Lung (tissue), 12 donors: ENCODE measurements around the gene CACNA1C. TPM values are rescaled to one million over a fixed set of nuclear protein-coding genes. Genes with fewer than 3 reads are reported as not detected.

Source experiments
- ATAC-seq: fragments of 200-7000 bp; cut with Tn5 transposase; one replicate; pipeline ENCODE4 v1.9.1; 2020; ENCODE audit warnings: moderate number of reproducible peaks; ENCODE audit not compliant: insufficient read depth, low FRiP score
- DNase-seq, 3 donors: peaks; one replicate each; pipeline ENCODE4 v3.0.0-alpha.2; 2013 to 2017
- H3K27ac ChIP-seq, 2 donors: one replicate each; pipeline ENCODE4 v1.5.1; 2013; ENCODE audit warnings: mild to moderate bottlenecking in 2 of 2, moderate library complexity in 2 of 2, control low read depth in 1 of 2, inconsistent platforms in 1 of 2, low read depth in 1 of 2, low read length in 1 of 2
- H3K27me3 ChIP-seq, 3 donors: one replicate each; pipeline ENCODE4 v1.5.1; 2013; ENCODE audit warnings: low read length in 2 of 3; ENCODE audit not compliant: control insufficient read depth in 3 of 3, insufficient read depth in 3 of 3
- H3K36me3 ChIP-seq, 4 donors: one replicate each; pipeline ENCODE4 v1.5.1; 2013; ENCODE audit warnings: low read length in 4 of 4, mild to moderate bottlenecking in 1 of 4, moderate library complexity in 1 of 4; ENCODE audit not compliant: control insufficient read depth in 4 of 4, insufficient read depth in 4 of 4
- H3K4me1 ChIP-seq, 5 donors: one replicate each; pipeline ENCODE4 v1.5.1; 2013; ENCODE audit warnings: low read length in 5 of 5, mild to moderate bottlenecking in 2 of 5, moderate library complexity in 1 of 5; ENCODE audit not compliant: control insufficient read depth in 5 of 5, insufficient read depth in 5 of 5
- H3K4me3 ChIP-seq: one replicate; pipeline ENCODE4 v1.5.1; 2013; ENCODE audit warnings: mild to moderate bottlenecking, control low read depth, moderate library complexity
- H3K9ac ChIP-seq, 2 donors: one replicate each; pipeline ENCODE4 v1.5.1; 2013; ENCODE audit warnings: low read length in 2 of 2, control low read depth in 1 of 2; ENCODE audit not compliant: insufficient read depth in 1 of 2
- H3K9me3 ChIP-seq, 4 donors: one replicate each; pipeline ENCODE4 v1.5.1; 2013; ENCODE audit warnings: low read length in 3 of 4, mild to moderate bottlenecking in 1 of 4, moderate library complexity in 1 of 4; ENCODE audit not compliant: control insufficient read depth in 4 of 4, insufficient read depth in 3 of 4
- WGBS, 2 donors: extraction: QIAGEN DNeasy Blood & Tissue Kit; methylation state at CpG; one replicate each; pipeline ENCODE4 v1.1.7; 2013; 5-methylcytosine and 5-hydroxymethylcytosine counted together
- polyA plus RNA-seq, 2 donors: library from polyadenylated mRNA; stranded (reverse); fragments of 200-250 nt; gene quantifications; one replicate each; pipeline ENCODE4 v1.2.1, GENCODE V29; 2013
- total RNA-seq, 2 donors: library from RNA; depleted of rRNA in 1 of 2; stranded (reverse); fragments of >200 nt in 1 of 2; gene quantifications; one replicate each; pipeline ENCODE4 v1.2.1, GENCODE V29; 2014 to 2021
- TF ChIP-seq, protein P1 (sequence below): IDR thresholded peaks from 2 replicates; pipeline ENCODE4 v1.5.1; 2012; ENCODE audit warnings: mild to moderate bottlenecking; ENCODE audit errors: control extremely low read depth, extremely low read depth
- donor health status: control.
- donor health status: control.
- donor health status: Bipolar disorder and iron deficiency.
- donor health status: healthy.
- donor health status: DM: yes; HTN: yes; CAD: no.

CACNA1C gene
- total and polyA plus RNA-seq, 4 donors, result 3.2 to 17.5 (median 7.5) TPM

DNA sequence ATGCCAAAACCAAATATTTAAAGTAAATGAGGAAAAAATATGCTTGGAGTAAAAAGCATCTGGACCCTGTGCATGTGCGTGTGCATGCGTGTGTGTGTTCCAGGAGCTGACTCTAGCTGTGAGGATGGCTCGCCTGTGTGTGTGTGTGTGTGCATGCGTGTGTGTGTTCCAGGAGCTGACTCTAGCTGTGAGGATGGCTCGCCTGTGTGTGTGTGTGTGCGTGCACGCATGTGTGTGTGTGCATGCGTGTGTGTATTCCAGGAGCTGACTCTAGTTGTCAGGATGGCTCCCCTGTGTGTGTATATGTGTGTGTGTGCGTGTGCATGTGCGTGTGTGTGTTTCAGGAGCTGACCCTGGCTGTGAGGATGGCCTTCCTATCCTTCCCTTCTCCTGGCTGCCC lies 357.7 kb downstream of the CACNA1C start:
- no peaks in the 10 kb centered on the region for H3K36me3 ChIP-seq
- H3K4me1 ChIP-seq, result no peaks in the 10 kb centered on the region
- ATAC-seq (no peak), DNase-seq (peak in 1 of 3 donors; percentile 19)
- H3K9me3 ChIP-seq, result no peaks in the 10 kb centered on the region
- TF ChIP-seq, protein P1, sequence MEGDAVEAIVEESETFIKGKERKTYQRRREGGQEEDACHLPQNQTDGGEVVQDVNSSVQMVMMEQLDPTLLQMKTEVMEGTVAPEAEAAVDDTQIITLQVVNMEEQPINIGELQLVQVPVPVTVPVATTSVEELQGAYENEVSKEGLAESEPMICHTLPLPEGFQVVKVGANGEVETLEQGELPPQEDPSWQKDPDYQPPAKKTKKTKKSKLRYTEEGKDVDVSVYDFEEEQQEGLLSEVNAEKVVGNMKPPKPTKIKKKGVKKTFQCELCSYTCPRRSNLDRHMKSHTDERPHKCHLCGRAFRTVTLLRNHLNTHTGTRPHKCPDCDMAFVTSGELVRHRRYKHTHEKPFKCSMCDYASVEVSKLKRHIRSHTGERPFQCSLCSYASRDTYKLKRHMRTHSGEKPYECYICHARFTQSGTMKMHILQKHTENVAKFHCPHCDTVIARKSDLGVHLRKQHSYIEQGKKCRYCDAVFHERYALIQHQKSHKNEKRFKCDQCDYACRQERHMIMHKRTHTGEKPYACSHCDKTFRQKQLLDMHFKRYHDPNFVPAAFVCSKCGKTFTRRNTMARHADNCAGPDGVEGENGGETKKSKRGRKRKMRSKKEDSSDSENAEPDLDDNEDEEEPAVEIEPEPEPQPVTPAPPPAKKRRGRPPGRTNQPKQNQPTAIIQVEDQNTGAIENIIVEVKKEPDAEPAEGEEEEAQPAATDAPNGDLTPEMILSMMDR, result no peak
- H3K9ac ChIP-seq, result no peak overlapping the region
- H3K4me3 ChIP-seq, result no peak overlapping the region
- whole genome bisulfite sequencing, 2 donors, result 94 to 96% methylated on average over 9 to 10 of the region's 10 CpGs
- no peaks in the 10 kb centered on the region for H3K27me3 ChIP-seq
- H3K27ac ChIP-seq, result no peak overlapping the region

DNA sequence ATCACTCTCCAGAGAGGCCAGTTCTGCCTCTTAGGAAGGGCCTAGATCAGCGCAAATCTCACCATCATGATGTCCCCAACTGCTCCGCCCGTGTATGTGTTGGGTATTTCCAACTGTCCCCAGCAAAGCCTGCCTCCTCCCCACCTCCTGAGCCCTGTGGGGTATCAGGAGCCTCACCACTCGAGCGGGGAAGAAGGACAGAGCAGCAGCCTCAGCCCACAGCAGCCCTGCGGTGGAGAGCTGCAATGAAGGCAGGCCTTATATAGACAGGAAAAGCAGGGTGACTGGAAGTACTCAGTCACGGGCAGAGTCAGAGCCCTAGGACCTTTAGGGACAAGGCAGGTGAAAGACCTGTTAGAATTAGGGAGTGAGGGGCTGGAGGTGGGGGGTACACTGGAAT lies 358.2 kb downstream of the CACNA1C start:
- Histone ChIP-seq H3K9me3 (no peaks in the 10 kb centered on the region), H3K27ac (no peak overlapping the region), H3K36me3 (no peaks in the 10 kb centered on the region), H3K4me3 (no peak overlapping the region), H3K27me3 (no peaks in the 10 kb centered on the region), H3K9ac (no peak overlapping the region), H3K4me1 (no peaks in the 10 kb centered on the region)
- DNase-seq (no peak), ATAC-seq (no peak)
- WGBS, 2 donors, result 92 to 95% methylated on average over 7 of the region's 7 CpGs
- TF ChIP-seq, protein P1, result no peak

DNA sequence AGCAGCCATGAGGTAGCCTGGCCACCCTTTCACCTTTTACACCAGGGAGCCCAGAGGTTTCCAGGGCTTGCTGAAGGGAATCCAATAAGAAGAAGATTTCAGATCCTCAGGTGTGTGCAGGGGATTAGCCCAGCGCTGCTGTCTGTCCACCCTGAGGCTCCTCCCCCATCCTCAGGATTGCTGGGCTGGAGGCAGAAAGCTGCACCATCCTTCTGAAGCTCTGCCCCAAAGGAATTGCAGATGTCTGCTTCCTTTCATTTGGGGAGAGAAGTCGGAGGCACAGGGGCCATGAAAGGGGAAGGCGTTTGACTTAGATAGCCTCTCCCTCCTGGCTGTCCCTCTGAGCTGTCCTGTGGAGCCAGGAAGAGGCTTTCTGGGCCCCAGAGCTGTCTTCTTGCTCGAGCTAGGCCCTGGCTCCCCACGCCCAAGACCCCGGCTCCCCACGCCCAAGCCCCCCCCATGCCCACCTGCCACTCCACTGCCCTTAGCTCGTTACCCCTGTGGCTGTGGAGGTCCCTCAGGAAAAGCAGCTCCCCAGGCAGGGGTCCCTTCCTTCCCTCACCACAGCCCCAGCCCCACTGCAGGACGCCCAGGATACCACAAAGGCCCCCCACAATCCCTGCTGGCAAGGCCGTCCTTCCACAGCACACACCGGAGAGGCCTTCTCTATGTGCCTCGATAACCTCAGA lies 359.0 kb downstream of the CACNA1C start:
- no peak for DNase-seq

More for the DNA sequence above, 359.0 kb downstream of the CACNA1C start:
- peak overlapping the region in 1 of 2 donors; percentile 14 for H3K27ac ChIP-seq
- H3K36me3 ChIP-seq, result no peaks in the 10 kb centered on the region
- H3K4me1 ChIP-seq, result no peaks in the 10 kb centered on the region
- TF ChIP-seq, protein P1, result no peak
- H3K9me3 ChIP-seq, result no peaks in the 10 kb centered on the region
- ATAC-seq, result no peak
- H3K4me3 ChIP-seq, result no peak overlapping the region
- H3K9ac ChIP-seq, result no peak overlapping the region
- WGBS, 2 donors, result 78 to 80% methylated on average over 12 of the region's 12 CpGs
- H3K27me3 ChIP-seq, result no peaks in the 10 kb centered on the region
